Hepatocyte (in vitro differentiated cells): ENCODE results near the gene PCGF2.

ENCODE experiments used
- EZH2 ChIP-seq: fragments of 200-600 bp; sonication (generic); IDR thresholded peaks from 2 replicates; pipeline ENCODE4 v1.6.1; 2016; ENCODE audit warnings: antibody characterized with exemption, mild to moderate bottlenecking, borderline replicate concordance
- EZH2phosphoT487 ChIP-seq: fragments of 200-600 bp; sonication (generic); IDR thresholded peaks from one replicate; pipeline ENCODE4 v1.6.1; 2018; ENCODE audit warnings: antibody characterized with exemption, mild to moderate bottlenecking, low read depth, moderate library complexity; ENCODE audit not compliant: unreplicated experiment, severe bottlenecking
- TF ChIP-seq, protein P1 (sequence below): fragments of 200-600 bp; sonication (generic); IDR thresholded peaks from 2 replicates; pipeline ENCODE4 v1.5.1; 2016; ENCODE audit warnings: antibody characterized with exemption, mild to moderate bottlenecking; ENCODE audit not compliant: poor library complexity

DNA sequence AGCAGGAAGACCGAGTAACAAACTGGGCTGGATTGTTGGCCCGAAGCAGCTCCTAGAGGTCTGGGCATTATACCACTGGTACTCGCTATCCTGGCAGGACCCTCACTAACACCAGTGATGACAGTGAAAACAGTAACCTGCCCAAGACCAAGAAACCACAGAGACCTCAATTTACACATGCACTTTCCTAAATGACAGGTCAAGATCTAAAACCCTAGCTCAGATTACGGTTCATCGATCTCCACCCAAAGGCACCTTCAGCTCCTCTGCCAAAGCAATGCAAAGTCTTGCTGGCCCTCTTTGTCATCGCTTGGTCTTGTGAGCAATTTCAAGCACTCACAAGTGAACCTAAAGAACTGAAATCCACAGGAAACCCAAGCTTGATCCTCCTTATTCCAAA, 49.7 kb upstream of the PCGF2 start:
- TF ChIP-seq, protein P1, sequence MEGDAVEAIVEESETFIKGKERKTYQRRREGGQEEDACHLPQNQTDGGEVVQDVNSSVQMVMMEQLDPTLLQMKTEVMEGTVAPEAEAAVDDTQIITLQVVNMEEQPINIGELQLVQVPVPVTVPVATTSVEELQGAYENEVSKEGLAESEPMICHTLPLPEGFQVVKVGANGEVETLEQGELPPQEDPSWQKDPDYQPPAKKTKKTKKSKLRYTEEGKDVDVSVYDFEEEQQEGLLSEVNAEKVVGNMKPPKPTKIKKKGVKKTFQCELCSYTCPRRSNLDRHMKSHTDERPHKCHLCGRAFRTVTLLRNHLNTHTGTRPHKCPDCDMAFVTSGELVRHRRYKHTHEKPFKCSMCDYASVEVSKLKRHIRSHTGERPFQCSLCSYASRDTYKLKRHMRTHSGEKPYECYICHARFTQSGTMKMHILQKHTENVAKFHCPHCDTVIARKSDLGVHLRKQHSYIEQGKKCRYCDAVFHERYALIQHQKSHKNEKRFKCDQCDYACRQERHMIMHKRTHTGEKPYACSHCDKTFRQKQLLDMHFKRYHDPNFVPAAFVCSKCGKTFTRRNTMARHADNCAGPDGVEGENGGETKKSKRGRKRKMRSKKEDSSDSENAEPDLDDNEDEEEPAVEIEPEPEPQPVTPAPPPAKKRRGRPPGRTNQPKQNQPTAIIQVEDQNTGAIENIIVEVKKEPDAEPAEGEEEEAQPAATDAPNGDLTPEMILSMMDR, result no peak
- TF ChIP-seq EZH2phosphoT487 (no peak), EZH2 (no peak)
